Endothelial cell of umbilical vein (primary cell): ENCODE data around the gene ME3. TPM values are rescaled to one million over a fixed set of nuclear protein-coding genes. Genes with fewer than 3 reads are reported as not detected.

Experiments used
- BruUV-seq: library from RNA; stranded (reverse); fragments of 400-500 nt; replicated peaks from 2 replicates; lab custom pipeline; 2021; lab: Mats Ljungman, UMichigan
- CTCF ChIA-PET: fragments of 300-600, 350-600 bp; sonication (Branson Sonifier 250); formaldehyde crosslinking; loops from one replicate; lab custom pipeline; 2021; ENCODE audit warnings: antibody characterized with exemption, inconsistent platforms; lab: Charles Lee
- POLR2A ChIA-PET: fragments of 300-600, 350-600 bp; sonication (Branson Sonifier 250); formaldehyde crosslinking; loops from one replicate; lab custom pipeline; 2021; ENCODE audit warnings: antibody characterized with exemption, inconsistent platforms; lab: Charles Lee
- DNase-seq: peaks from one replicate; pipeline ENCODE4 v3.0.0-alpha.2; 2011; ENCODE audit warnings: low read depth, low spot score
- FAIRE-seq: peaks from 2 replicates; lab custom pipeline; 2011; peaks lifted over from hg19 to GRCh38; lab: Jason Lieb, UNC
- H2AFZ ChIP-seq: 2 replicates; pipeline ENCODE4 v1.6.0; 2012; ENCODE audit warnings: low read depth, low read length, control low read depth, inconsistent platforms
- H3K27ac ChIP-seq: 2 replicates; pipeline ENCODE4 v1.5.1; 2011; ENCODE audit warnings: low read depth, mild to moderate bottlenecking, control low read depth, low read length, moderate library complexity; ENCODE audit not compliant: insufficient read depth
- H3K27me3 ChIP-seq, 2 experiments: 2 replicates each; pipeline versions ENCODE4 v1.6.0 to v1.6.1; 2011; ENCODE audit warnings: low read length in 2 of 2, mixed read lengths in 1 of 2; ENCODE audit not compliant: control insufficient read depth in 2 of 2, insufficient read depth in 2 of 2
- H3K36me3 ChIP-seq, 2 experiments: 2 replicates in 1 of 2; 3 replicates in 1 of 2; pipeline ENCODE4 v1.5.1; 2011; ENCODE audit warnings: low read length in 2 of 2, mild to moderate bottlenecking in 1 of 2, moderate library complexity in 1 of 2; ENCODE audit not compliant: control insufficient read depth in 2 of 2, insufficient read depth in 2 of 2; ENCODE audit errors: extremely low read depth in 1 of 2
- H3K4me1 ChIP-seq: 3 replicates; pipeline ENCODE4 v1.5.1; 2011; ENCODE audit warnings: mild to moderate bottlenecking, low read length; ENCODE audit not compliant: control insufficient read depth, insufficient read depth; ENCODE audit errors: extremely low read depth
- H3K4me2 ChIP-seq: 2 replicates; pipeline ENCODE4 v1.6.1; 2011; ENCODE audit warnings: low read length, control low read depth, mixed read lengths; ENCODE audit not compliant: insufficient read depth
- H3K4me3 ChIP-seq, 3 experiments: fragments of 200-600 bp in 1 of 3; sonication (generic), shearing (Covaris generic) in 1 of 3; replicated peaks in 1 of 3; 2 replicates each; pipeline ENCODE4 v1.5.1; 2011 to 2016; ENCODE audit warnings: control low read depth in 3 of 3, low read length in 3 of 3, mild to moderate bottlenecking in 2 of 3, inconsistent platforms in 1 of 3, low read depth in 1 of 3, moderate library complexity in 1 of 3; ENCODE audit not compliant: insufficient read depth in 1 of 3
- H3K79me2 ChIP-seq: 2 replicates; pipeline ENCODE4 v1.6.0; 2012; ENCODE audit warnings: low read length, inconsistent platforms; ENCODE audit not compliant: control insufficient read depth, insufficient read depth
- H3K9ac ChIP-seq: replicated peaks from 2 replicates; pipeline ENCODE3; 2011; ENCODE audit warnings: low read length, control low read depth; ENCODE audit not compliant: insufficient read depth; ENCODE audit errors: extremely low read depth
- H3K9me1 ChIP-seq: replicated peaks from 3 replicates; pipeline ENCODE4 v1.6.0; 2011; ENCODE audit warnings: mild to moderate bottlenecking, low read length; ENCODE audit not compliant: control insufficient read depth, insufficient read depth; ENCODE audit errors: extremely low read depth
- H3K9me3 ChIP-seq: replicated peaks from 2 replicates; pipeline ENCODE4 v1.5.1; 2012; ENCODE audit warnings: low read length, inconsistent platforms; ENCODE audit not compliant: control insufficient read depth, insufficient read depth
- H4K20me1 ChIP-seq: replicated peaks from 2 replicates; pipeline ENCODE3; 2011; ENCODE audit warnings: mild to moderate bottlenecking, low read length; ENCODE audit not compliant: control insufficient read depth, insufficient read depth; ENCODE audit errors: extremely low read depth
- EZH2 ChIP-seq: IDR thresholded peaks from 2 replicates; pipeline ENCODE4 v1.6.1; 2012; ENCODE audit warnings: borderline replicate concordance, low read depth, mild to moderate bottlenecking, moderate library complexity, low read length, inconsistent platforms; ENCODE audit not compliant: severe bottlenecking
- FOS ChIP-seq: IDR thresholded peaks from 2 replicates; pipeline ENCODE4 v1.6.1; 2011; ENCODE audit warnings: mild to moderate bottlenecking, low read length, moderate library complexity, borderline replicate concordance; ENCODE audit not compliant: insufficient read depth
- GATA2 ChIP-seq: IDR thresholded peaks from 2 replicates; pipeline ENCODE4 v1.7.0; 2011; ENCODE audit warnings: low read depth, mild to moderate bottlenecking, moderate library complexity, mixed read lengths, low read length; ENCODE audit not compliant: insufficient read length, insufficient read depth
- JUN ChIP-seq: IDR thresholded peaks from 2 replicates; pipeline ENCODE4 v1.6.1; 2011; ENCODE audit warnings: borderline replicate concordance, low read depth; ENCODE audit not compliant: insufficient read length, insufficient read depth
- MYC ChIP-seq: IDR thresholded peaks from one replicate; pipeline ENCODE4 v1.6.1; 2011; ENCODE audit warnings: mild to moderate bottlenecking, low read depth, low read length
- POLR2A ChIP-seq: IDR thresholded peaks from 2 replicates; pipeline ENCODE4 v1.6.1; 2012; ENCODE audit warnings: low read depth, mild to moderate bottlenecking, control low read depth, low read length
- POLR2AphosphoS5 ChIP-seq: IDR thresholded peaks from 2 replicates; pipeline ENCODE4 v1.6.1; 2012; ENCODE audit warnings: low read depth, mild to moderate bottlenecking, control low read depth, low read length, moderate library complexity; ENCODE audit not compliant: insufficient read depth
- dilution Hi-C: fragments of 300-500 bp; cut with MboI; formaldehyde crosslinking; loops from one replicate; pipeline ENCODE4 v1.15.0; 2019; ENCODE audit warnings: low sequenced_read_pairs; ENCODE audit not compliant: extremely low pct_ligation_motif_present
- intact Hi-C: fragments of 100-400 bp; cut with micrococcal nuclease; formaldehyde crosslinking; loops from one replicate; pipeline ENCODE4 v1.10.0; 2022
- polyA plus RNA-seq, 4 experiments: library from polyadenylated mRNA; depleted of rRNA in 3 of 4; stranded (reverse) in 3 of 4; unstranded in 1 of 4; fragments of >200 nt; gene quantifications; 2 replicates each; pipeline versions ENCODE4 v1.2.1 to v1.2.3, GENCODE V29; 2011 to 2012; ENCODE audit warnings: missing spikeins in 1 of 4
- total RNA-seq: library from RNA; stranded (reverse); gene quantifications from 2 replicates; pipeline ENCODE4 v1.2.3, GENCODE V29; 2021
- TF ChIP-seq, protein P1 (sequence below), 2 donors: IDR thresholded peaks; 1 replicate in 1 of 2; 2 replicates in 1 of 2; pipeline ENCODE4 v1.5.1; 2011; ENCODE audit warnings: low read length in 2 of 2, mild to moderate bottlenecking in 2 of 2, moderate library complexity in 2 of 2, control low read depth in 1 of 2, inconsistent platforms in 1 of 2, low read depth in 1 of 2; ENCODE audit not compliant: insufficient read depth in 1 of 2; ENCODE audit errors: extremely low read depth in 1 of 2
- TF ChIP-seq, protein P2 (sequence below): IDR thresholded peaks from 2 replicates; pipeline ENCODE4 v1.6.1; 2011; ENCODE audit not compliant: insufficient read depth, insufficient read length

Gene ME3
- total and polyA plus RNA-seq, 2 donors (not counting 3 experiments of a cell fraction or from before 2014, with no cell fraction given), result 26.9 to 30.4 TPM

DNA sequence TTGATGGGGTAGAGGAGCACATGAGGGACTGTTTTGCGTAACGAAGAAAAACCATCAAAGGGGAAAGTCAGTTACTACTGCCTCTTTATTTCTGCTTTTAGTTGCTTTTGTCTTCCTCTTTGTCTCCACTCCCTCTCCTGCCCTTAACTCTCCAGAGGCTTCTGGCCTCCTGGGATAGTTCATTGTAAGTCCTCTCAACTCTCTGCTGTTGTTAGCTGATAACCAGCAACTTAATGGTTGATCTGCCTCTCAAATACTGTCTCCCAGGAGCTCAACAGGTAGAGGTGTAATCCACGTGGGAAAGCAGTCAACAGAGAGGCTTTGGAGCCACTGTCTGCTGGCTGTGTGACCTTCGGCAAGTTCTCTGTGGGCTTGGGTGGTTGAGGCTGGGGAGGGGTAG lies 250.5 kb downstream of the ME3 start:
- POLR2A ChIA-PET, result no interaction called here
- no TSS peak for BruUV-seq

More for the DNA sequence above, 250.5 kb downstream of the ME3 start:
- CTCF ChIA-PET, result interaction anchor here (2.9 kb wide), 1 partner anchor 61 kb away, joined by 12 read pairs; no protein-coding TSS in a partner anchor
- H3K27me3 ChIP-seq, result no peaks in the 10 kb centered on the region
- FAIRE-seq (no peak), DNase-seq (no peak)
- no peak overlapping the region for H3K4me3 ChIP-seq
- intact Hi-C loops, result no loop called here
- no peaks in the 10 kb centered on the region for H3K9me3 ChIP-seq
- H3K36me3 ChIP-seq, result no peaks in the 10 kb centered on the region
- no peaks in the 10 kb centered on the region for H4K20me1 ChIP-seq
- H3K4me1 ChIP-seq, result no peaks in the 10 kb centered on the region
- H3K4me2 ChIP-seq, result no peak overlapping the region
- no peaks in the 10 kb centered on the region for H3K9me1 ChIP-seq
- TF ChIP-seq, protein P1, sequence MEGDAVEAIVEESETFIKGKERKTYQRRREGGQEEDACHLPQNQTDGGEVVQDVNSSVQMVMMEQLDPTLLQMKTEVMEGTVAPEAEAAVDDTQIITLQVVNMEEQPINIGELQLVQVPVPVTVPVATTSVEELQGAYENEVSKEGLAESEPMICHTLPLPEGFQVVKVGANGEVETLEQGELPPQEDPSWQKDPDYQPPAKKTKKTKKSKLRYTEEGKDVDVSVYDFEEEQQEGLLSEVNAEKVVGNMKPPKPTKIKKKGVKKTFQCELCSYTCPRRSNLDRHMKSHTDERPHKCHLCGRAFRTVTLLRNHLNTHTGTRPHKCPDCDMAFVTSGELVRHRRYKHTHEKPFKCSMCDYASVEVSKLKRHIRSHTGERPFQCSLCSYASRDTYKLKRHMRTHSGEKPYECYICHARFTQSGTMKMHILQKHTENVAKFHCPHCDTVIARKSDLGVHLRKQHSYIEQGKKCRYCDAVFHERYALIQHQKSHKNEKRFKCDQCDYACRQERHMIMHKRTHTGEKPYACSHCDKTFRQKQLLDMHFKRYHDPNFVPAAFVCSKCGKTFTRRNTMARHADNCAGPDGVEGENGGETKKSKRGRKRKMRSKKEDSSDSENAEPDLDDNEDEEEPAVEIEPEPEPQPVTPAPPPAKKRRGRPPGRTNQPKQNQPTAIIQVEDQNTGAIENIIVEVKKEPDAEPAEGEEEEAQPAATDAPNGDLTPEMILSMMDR (IDR thresholded peaks at IDR 0.05; ENCODE audit: extremely low read depth in 1 of 2, insufficient read depth in 1 of 2, low read depth in 1 of 2, low read length in 2 of 2), result no peak
- no peak for TF ChIP-seq MYC
- TF ChIP-seq, protein P2, sequence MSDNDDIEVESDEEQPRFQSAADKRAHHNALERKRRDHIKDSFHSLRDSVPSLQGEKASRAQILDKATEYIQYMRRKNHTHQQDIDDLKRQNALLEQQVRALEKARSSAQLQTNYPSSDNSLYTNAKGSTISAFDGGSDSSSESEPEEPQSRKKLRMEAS, result no peak
- no peak for TF ChIP-seq POLR2AphosphoS5
- no peak for TF ChIP-seq EZH2
- no peak for TF ChIP-seq POLR2A
- no peak for TF ChIP-seq JUN
- TF ChIP-seq FOS, result no peak
- no peak for TF ChIP-seq GATA2
- H2AFZ ChIP-seq, result no peak overlapping the region
- no peaks in the 10 kb centered on the region for H3K79me2 ChIP-seq
- dilution Hi-C loops, result no loop called here
- no peak overlapping the region for H3K27ac ChIP-seq
- H3K9ac ChIP-seq, result no peak overlapping the region
